Measurements from ENCODE around the gene INTS2. TPM values are rescaled to one million over a fixed set of nuclear protein-coding genes. Genes with fewer than 3 reads are reported as not detected.

Gene INTS2
- total RNA-seq, 2 donors from 2014 or later = 22.3 to 28.2 TPM

GRCh38 chr17:61872099-61872498 is 55.7 kb downstream of the INTS2 start:
- Histone ChIP-seq H3K4me3 (ENCODE audit: low read length) (no peak overlapping the region), H3K27me3 (ENCODE audit: control insufficient read depth, insufficient read depth, low read length, poor library complexity, severe bottlenecking) (no peaks in the 10 kb centered on the region), H3K9ac (ENCODE audit: extremely low read depth, low read length, poor library complexity, severe bottlenecking) (no peak overlapping the region), H3K9me3 (ENCODE audit: control insufficient read depth, low read length) (no peaks in the 10 kb centered on the region), H3K36me3 (ENCODE audit: control insufficient read depth, insufficient read depth, low read length) (peaks cover 49% of the 10 kb centered on the region), H3K27ac (ENCODE audit: low read depth, low read length) (no peak overlapping the region), H3K4me1 (ENCODE audit: control insufficient read depth, insufficient read depth, low read length) (no peaks in the 10 kb centered on the region)
- TF ChIP-seq, protein P1, sequence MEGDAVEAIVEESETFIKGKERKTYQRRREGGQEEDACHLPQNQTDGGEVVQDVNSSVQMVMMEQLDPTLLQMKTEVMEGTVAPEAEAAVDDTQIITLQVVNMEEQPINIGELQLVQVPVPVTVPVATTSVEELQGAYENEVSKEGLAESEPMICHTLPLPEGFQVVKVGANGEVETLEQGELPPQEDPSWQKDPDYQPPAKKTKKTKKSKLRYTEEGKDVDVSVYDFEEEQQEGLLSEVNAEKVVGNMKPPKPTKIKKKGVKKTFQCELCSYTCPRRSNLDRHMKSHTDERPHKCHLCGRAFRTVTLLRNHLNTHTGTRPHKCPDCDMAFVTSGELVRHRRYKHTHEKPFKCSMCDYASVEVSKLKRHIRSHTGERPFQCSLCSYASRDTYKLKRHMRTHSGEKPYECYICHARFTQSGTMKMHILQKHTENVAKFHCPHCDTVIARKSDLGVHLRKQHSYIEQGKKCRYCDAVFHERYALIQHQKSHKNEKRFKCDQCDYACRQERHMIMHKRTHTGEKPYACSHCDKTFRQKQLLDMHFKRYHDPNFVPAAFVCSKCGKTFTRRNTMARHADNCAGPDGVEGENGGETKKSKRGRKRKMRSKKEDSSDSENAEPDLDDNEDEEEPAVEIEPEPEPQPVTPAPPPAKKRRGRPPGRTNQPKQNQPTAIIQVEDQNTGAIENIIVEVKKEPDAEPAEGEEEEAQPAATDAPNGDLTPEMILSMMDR (conservative IDR thresholded peaks at IDR 0.05) = no peak
- no peak overlapping the region for H3K4me3 Mint-ChIP-seq
- H3K9me3 Mint-ChIP-seq = no peaks in the 10 kb centered on the region
- 91 to 100% methylated on average over 3 of the region's 3 CpGs for WGBS, 2 experiments (ENCODE audit: insufficient coverage in 1 of 2, insufficient read length in 1 of 2)
- no peak overlapping the region for H3K27ac Mint-ChIP-seq
- peaks cover 3% of the 10 kb centered on the region for H3K4me1 Mint-ChIP-seq
- DNase-seq = no peak
- H3K36me3 Mint-ChIP-seq (ENCODE audit: low read depth) = peaks cover 39% of the 10 kb centered on the region
- H3K27me3 Mint-ChIP-seq (ENCODE audit: insufficient read depth) = no peaks in the 10 kb centered on the region

- Mint-ChIP-seq H3K9me3 (no peaks in the 10 kb centered on the region), H3K27me3 (ENCODE audit: insufficient read depth) (no peaks in the 10 kb centered on the region), H3K36me3 (ENCODE audit: low read depth) (peaks cover 34% of the 10 kb centered on the region), H3K27ac (no peak overlapping the region), H3K4me3 (no peak overlapping the region), H3K4me1 (peaks cover 6% of the 10 kb centered on the region)
- H3K27ac ChIP-seq (ENCODE audit: low read depth, low read length) = no peak overlapping the region
- no peaks in the 10 kb centered on the region for H3K27me3 ChIP-seq (ENCODE audit: control insufficient read depth, insufficient read depth, low read length, poor library complexity, severe bottlenecking)
- peaks cover 44% of the 10 kb centered on the region for H3K36me3 ChIP-seq (ENCODE audit: control insufficient read depth, insufficient read depth, low read length)
- no peak overlapping the region for H3K4me3 ChIP-seq (ENCODE audit: low read length)
- H3K9me3 ChIP-seq (ENCODE audit: control insufficient read depth, low read length) = no peaks in the 10 kb centered on the region
- no peak overlapping the region for H3K9ac ChIP-seq (ENCODE audit: extremely low read depth, low read length, poor library complexity, severe bottlenecking)
- 82 to 100% methylated on average over 1 to 2 of the region's 3 CpGs for WGBS, 2 experiments (ENCODE audit: insufficient coverage in 1 of 2, insufficient read length in 1 of 2)
- no peaks in the 10 kb centered on the region for H3K4me1 ChIP-seq (ENCODE audit: control insufficient read depth, insufficient read depth, low read length)
- TF ChIP-seq, protein P1 (conservative IDR thresholded peaks at IDR 0.05) = no peak
- no peak for DNase-seq
Observed at GRCh38 chr17:61869138-61869537, 58.6 kb downstream of the INTS2 start.

GRCh38 chr17:61868074-61868473 is 59.7 kb downstream of the INTS2 start:
- TF ChIP-seq, protein P1 (conservative IDR thresholded peaks at IDR 0.05) = no peak
- H3K9ac ChIP-seq (ENCODE audit: extremely low read depth, low read length, poor library complexity, severe bottlenecking) = no peak overlapping the region
- H3K4me1 Mint-ChIP-seq = peaks cover 8% of the 10 kb centered on the region
- H3K4me3 ChIP-seq (ENCODE audit: low read length) = no peak overlapping the region
- WGBS, 2 experiments (ENCODE audit: insufficient coverage in 1 of 2, insufficient read length in 1 of 2) = 89 to 100% methylated on average over 1 of the region's 2 CpGs
- no peak overlapping the region for H3K27ac Mint-ChIP-seq
- H3K4me1 ChIP-seq (ENCODE audit: control insufficient read depth, insufficient read depth, low read length) = no peaks in the 10 kb centered on the region
- H3K27me3 Mint-ChIP-seq (ENCODE audit: insufficient read depth) = no peaks in the 10 kb centered on the region
- no peaks in the 10 kb centered on the region for H3K9me3 ChIP-seq (ENCODE audit: control insufficient read depth, low read length)
- H3K9me3 Mint-ChIP-seq = no peaks in the 10 kb centered on the region
- no peaks in the 10 kb centered on the region for H3K27me3 ChIP-seq (ENCODE audit: control insufficient read depth, insufficient read depth, low read length, poor library complexity, severe bottlenecking)
- DNase-seq = no peak
- H3K27ac ChIP-seq (ENCODE audit: low read depth, low read length) = no peak overlapping the region
- H3K36me3 Mint-ChIP-seq (ENCODE audit: low read depth) = peaks cover 27% of the 10 kb centered on the region
- H3K36me3 ChIP-seq (ENCODE audit: control insufficient read depth, insufficient read depth, low read length) = peaks cover 38% of the 10 kb centered on the region
- no peak overlapping the region for H3K4me3 Mint-ChIP-seq
